Neural progenitor cell (in vitro differentiated cells): ENCODE data around the gene BBS9.

Experiments used
- CTCF ChIP-seq: fragments of 200-600 bp; sonication (generic); IDR thresholded peaks from 2 replicates; pipeline ENCODE4 v1.5.1; 2017; ENCODE audit warnings: antibody characterized with exemption, mild to moderate bottlenecking
- EZH2 ChIP-seq: fragments of 200-600 bp; sonication (generic); IDR thresholded peaks from 2 replicates; pipeline ENCODE4 v1.6.1; 2017; ENCODE audit warnings: antibody characterized with exemption, mild to moderate bottlenecking, moderate library complexity
- EZH2phosphoT487 ChIP-seq: fragments of 200-600 bp; sonication (generic); IDR thresholded peaks from 2 replicates; pipeline ENCODE4 v1.6.1; 2017; ENCODE audit warnings: antibody characterized with exemption

- TF ChIP-seq EZH2phosphoT487 (no peak), CTCF (no peak), EZH2 (no peak)
Measured at GRCh38 chr7:33559324-33559710, 430.0 kb downstream of the BBS9 start.
